Stomach (tissue), 4 donors: ENCODE data around the gene CD74.

Experiments
- EP300 ChIP-seq: sonication (generic); formaldehyde crosslinking; IDR thresholded peaks from one replicate; pipeline ENCODE4 v1.6.1; 2017; ENCODE audit warnings: antibody characterized with exemption
- POLR2A ChIP-seq, 4 donors: fragments of 450-650 bp; IDR thresholded peaks; one replicate each; pipeline ENCODE4 v1.6.1; 2016; ENCODE audit warnings: antibody characterized with exemption in 4 of 4, control low read depth in 2 of 4, mild to moderate bottlenecking in 1 of 4, moderate library complexity in 1 of 4
- POLR2AphosphoS5 ChIP-seq, 3 donors: sonication (generic); formaldehyde crosslinking; IDR thresholded peaks; one replicate each; pipeline ENCODE4 v1.6.1; 2016; ENCODE audit warnings: antibody characterized with exemption in 3 of 3
- TF ChIP-seq, protein P1 (sequence below), 7 experiments: fragments of 450-650 bp in 4 of 7; fragments of 200-600 bp in 3 of 7; sonication (generic) in 3 of 7; IDR thresholded peaks; one replicate each; pipeline ENCODE4 v1.5.1; 2016 to 2019; ENCODE audit warnings: antibody characterized with exemption in 7 of 7, control low read depth in 2 of 7, mild to moderate bottlenecking in 1 of 7

DNA sequence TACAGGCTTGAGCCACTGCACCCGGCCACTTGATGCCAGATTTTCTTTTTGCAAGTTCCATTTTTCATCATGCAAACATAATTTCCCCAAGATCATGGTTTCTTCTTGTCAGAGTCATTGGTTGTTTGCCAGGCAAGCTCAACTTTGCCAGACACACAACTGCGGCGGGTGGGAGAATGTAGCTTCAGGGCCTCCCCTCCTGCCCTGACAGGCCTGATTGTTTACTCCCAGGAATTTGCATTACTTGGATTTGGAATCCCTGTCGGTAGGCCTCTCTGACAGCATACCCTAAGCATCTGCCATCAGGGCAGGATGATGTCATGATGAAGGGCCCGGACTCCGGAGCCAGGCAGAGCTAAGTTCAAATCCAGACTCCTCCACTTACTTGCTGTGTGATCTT lies 21.8 kb upstream of the CD74 start:
- TF ChIP-seq POLR2A (IDR thresholded peaks at IDR 0.05) (no peak), POLR2AphosphoS5 (IDR thresholded peaks at IDR 0.05) (no peak), EP300 (no peak)
- TF ChIP-seq, protein P1, sequence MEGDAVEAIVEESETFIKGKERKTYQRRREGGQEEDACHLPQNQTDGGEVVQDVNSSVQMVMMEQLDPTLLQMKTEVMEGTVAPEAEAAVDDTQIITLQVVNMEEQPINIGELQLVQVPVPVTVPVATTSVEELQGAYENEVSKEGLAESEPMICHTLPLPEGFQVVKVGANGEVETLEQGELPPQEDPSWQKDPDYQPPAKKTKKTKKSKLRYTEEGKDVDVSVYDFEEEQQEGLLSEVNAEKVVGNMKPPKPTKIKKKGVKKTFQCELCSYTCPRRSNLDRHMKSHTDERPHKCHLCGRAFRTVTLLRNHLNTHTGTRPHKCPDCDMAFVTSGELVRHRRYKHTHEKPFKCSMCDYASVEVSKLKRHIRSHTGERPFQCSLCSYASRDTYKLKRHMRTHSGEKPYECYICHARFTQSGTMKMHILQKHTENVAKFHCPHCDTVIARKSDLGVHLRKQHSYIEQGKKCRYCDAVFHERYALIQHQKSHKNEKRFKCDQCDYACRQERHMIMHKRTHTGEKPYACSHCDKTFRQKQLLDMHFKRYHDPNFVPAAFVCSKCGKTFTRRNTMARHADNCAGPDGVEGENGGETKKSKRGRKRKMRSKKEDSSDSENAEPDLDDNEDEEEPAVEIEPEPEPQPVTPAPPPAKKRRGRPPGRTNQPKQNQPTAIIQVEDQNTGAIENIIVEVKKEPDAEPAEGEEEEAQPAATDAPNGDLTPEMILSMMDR (IDR thresholded peaks at IDR 0.05): no peak
